IPS-20b (cell line): ENCODE data around the gene ATR.
A peak's percentile ranks its signal among the peaks of the same experiment; 100 is the strongest.
"Not testable (repeated sequence)": the region's sequence is repeated elsewhere in the genome, so short reads cannot be mapped to it uniquely, and the experiment has no call there.

ENCODE experiments used
- H3K27ac ChIP-seq: one replicate; pipeline ENCODE4 v1.5.1; 2013; ENCODE audit warnings: low read length
- H3K27me3 ChIP-seq: 2 replicates; pipeline ENCODE4 v1.6.1; 2013; ENCODE audit warnings: mild to moderate bottlenecking, low read length, inconsistent platforms; ENCODE audit not compliant: insufficient read depth
- H3K36me3 ChIP-seq: 2 replicates; pipeline ENCODE4 v1.6.1; 2013; ENCODE audit warnings: low read depth, mild to moderate bottlenecking, inconsistent platforms, low read length, moderate library complexity; ENCODE audit not compliant: insufficient read depth
- H3K4me1 ChIP-seq: 2 replicates; pipeline ENCODE4 v1.6.1; 2013; ENCODE audit warnings: mild to moderate bottlenecking, control low read depth, inconsistent platforms, low read length, moderate library complexity; ENCODE audit not compliant: insufficient read depth
- H3K4me3 ChIP-seq: 2 replicates; pipeline ENCODE4 v1.5.1; 2013; ENCODE audit warnings: mild to moderate bottlenecking, low read length, inconsistent platforms
- H3K9ac ChIP-seq: 2 replicates; pipeline ENCODE4 v1.6.1; 2013; ENCODE audit warnings: low read depth, mild to moderate bottlenecking, inconsistent platforms, low read length, moderate library complexity
- H3K9me3 ChIP-seq: 2 replicates; pipeline ENCODE4 v1.6.1; 2013; ENCODE audit warnings: mild to moderate bottlenecking, low read depth, low read length, inconsistent platforms; ENCODE audit not compliant: insufficient read depth

Gene ATR

GRCh38 chr3:142609136-142609535, 30.6 kb upstream of the ATR start:
- H3K27me3 ChIP-seq = no peaks in the 10 kb centered on the region
- no peaks in the 10 kb centered on the region for H3K9me3 ChIP-seq
- no peaks in the 10 kb centered on the region for H3K36me3 ChIP-seq
- H3K27ac ChIP-seq = no peak overlapping the region
- no peak overlapping the region for H3K4me3 ChIP-seq
- H3K9ac ChIP-seq = no peak overlapping the region
- H3K4me1 ChIP-seq = no peaks in the 10 kb centered on the region

GRCh38 chr3:142608631-142609030, 30.1 kb upstream of the ATR start:
- H3K36me3 ChIP-seq = no peaks in the 10 kb centered on the region
- no peak overlapping the region for H3K4me3 ChIP-seq
- no peak overlapping the region for H3K27ac ChIP-seq
- no peaks in the 10 kb centered on the region for H3K4me1 ChIP-seq
- no peaks in the 10 kb centered on the region for H3K9me3 ChIP-seq
- no peaks in the 10 kb centered on the region for H3K27me3 ChIP-seq
- no peak overlapping the region for H3K9ac ChIP-seq

- Histone ChIP-seq H3K4me3 (no peak overlapping the region), H3K9me3 (no peaks in the 10 kb centered on the region), H3K27me3 (no peaks in the 10 kb centered on the region), H3K4me1 (no peaks in the 10 kb centered on the region), H3K36me3 (no peaks in the 10 kb centered on the region), H3K9ac (no peak overlapping the region), H3K27ac (no peak overlapping the region)
Measured at GRCh38 chr3:142604940-142605339, 26.4 kb upstream of the ATR start.

GRCh38 chr3:142603386-142603705, 24.8 kb upstream of the ATR start:
- not testable (repeated sequence) for H3K9ac ChIP-seq, H3K36me3 ChIP-seq, H3K4me3 ChIP-seq, H3K4me1 ChIP-seq, H3K27me3 ChIP-seq, H3K27ac ChIP-seq, H3K9me3 ChIP-seq

- Histone ChIP-seq H3K4me1 (0 out of 2 replicates have a peak, but pooled peaks cover 3% of the 10 kb centered on the region), H3K36me3 (no peaks in the 10 kb centered on the region), H3K9ac (no peak overlapping the region), H3K27ac (no peak overlapping the region), H3K9me3 (no peaks in the 10 kb centered on the region), H3K4me3 (no peak overlapping the region), H3K27me3 (no peaks in the 10 kb centered on the region)
Measured at GRCh38 chr3:142602619-142603385, 24.3 kb upstream of the ATR start.

GRCh38 chr3:142601713-142602112, 23.2 kb upstream of the ATR start:
- H3K9me3 ChIP-seq = no peaks in the 10 kb centered on the region
- H3K36me3 ChIP-seq = no peaks in the 10 kb centered on the region
- no peak overlapping the region for H3K9ac ChIP-seq

GRCh38 chr3:142597906-142598305, 19.4 kb upstream of the ATR start:
- peak overlapping the region; percentile 80 for H3K4me3 ChIP-seq
- H3K36me3 ChIP-seq = no peaks in the 10 kb centered on the region
- H3K4me1 ChIP-seq = peaks cover 7% of the 10 kb centered on the region; the same call in 1 of the 2 replicates
- no peak overlapping the region for H3K9ac ChIP-seq
- peaks cover 12% of the 10 kb centered on the region; the same call in 1 of the 2 replicates for H3K27me3 ChIP-seq
- H3K9me3 ChIP-seq = no peaks in the 10 kb centered on the region
- H3K27ac ChIP-seq = no peak overlapping the region

More at GRCh38 chr3:142601713-142602112, 23.2 kb upstream of the ATR start:
- Histone ChIP-seq H3K4me3 (no peak overlapping the region), H3K4me1 (peaks cover 7% of the 10 kb centered on the region; the same call in 1 of the 2 replicates), H3K27me3 (peaks cover 10% of the 10 kb centered on the region; the same call in 1 of the 2 replicates), H3K27ac (no peak overlapping the region)

GRCh38 chr3:142596726-142597088, 18.2 kb upstream of the ATR start:
- H3K9me3 ChIP-seq = no peaks in the 10 kb centered on the region
- H3K27ac ChIP-seq = no peak overlapping the region
- H3K36me3 ChIP-seq = no peaks in the 10 kb centered on the region
- peak overlapping the region; percentile 80 for H3K4me3 ChIP-seq
- H3K9ac ChIP-seq = peak overlapping the region; percentile 65; the same call in 1 of the 2 replicates
- H3K27me3 ChIP-seq = peaks cover 12% of the 10 kb centered on the region; the same call in 1 of the 2 replicates
- peaks cover 7% of the 10 kb centered on the region; the same call in 1 of the 2 replicates for H3K4me1 ChIP-seq

GRCh38 chr3:142595951-142596725, 17.6 kb upstream of the ATR start, which contains the start of gene PLS1:
PLS1 (plus strand) TSS chr3:142596393; CDS start chr3:142664238, 67,845 bp downstream.
- Histone ChIP-seq H3K4me1 (peaks cover 7% of the 10 kb centered on the region; the same call in 1 of the 2 replicates), H3K36me3 (no peaks in the 10 kb centered on the region), H3K27ac (no peak within 1 kb of the TSS), H3K27me3 (peaks cover 12% of the 10 kb centered on the region; the same call in 1 of the 2 replicates), H3K4me3 (peak within 1 kb of the TSS; percentile 80), H3K9ac (peak within 1 kb of the TSS; percentile 65; the same call in 1 of the 2 replicates), H3K9me3 (no peaks in the 10 kb centered on the region)

- no peaks in the 10 kb centered on the region for H3K9me3 ChIP-seq
- peaks cover 7% of the 10 kb centered on the region; the same call in 1 of the 2 replicates for H3K4me1 ChIP-seq
- no peaks in the 10 kb centered on the region for H3K36me3 ChIP-seq
- H3K27me3 ChIP-seq = peaks cover 12% of the 10 kb centered on the region; the same call in 1 of the 2 replicates
- peak overlapping the region; percentile 65; the same call in 1 of the 2 replicates for H3K9ac ChIP-seq
- H3K4me3 ChIP-seq = peak overlapping the region; percentile 80
- H3K27ac ChIP-seq = no peak overlapping the region
Measured at GRCh38 chr3:142595581-142595950, 17.0 kb upstream of the ATR start.

- peak overlapping the region; percentile 80 for H3K4me3 ChIP-seq
- peaks cover 12% of the 10 kb centered on the region; the same call in 1 of the 2 replicates for H3K27me3 ChIP-seq
- H3K27ac ChIP-seq = no peak overlapping the region
- no peak overlapping the region for H3K9ac ChIP-seq
- peaks cover 7% of the 10 kb centered on the region; the same call in 1 of the 2 replicates for H3K4me1 ChIP-seq
- H3K9me3 ChIP-seq = no peaks in the 10 kb centered on the region
- no peaks in the 10 kb centered on the region for H3K36me3 ChIP-seq
Measured at GRCh38 chr3:142595141-142595540, 16.6 kb upstream of the ATR start.
